Panc1 (cell line): ENCODE measurements around the gene C11orf68. TPM values are rescaled to one million over a fixed set of nuclear protein-coding genes. Genes with fewer than 3 reads are reported as not detected.

Experiments used
- ATAC-seq: fragments of 200-7000 bp; cut with Tn5 transposase; 2 replicates; pipeline ENCODE4 v1.9.1; 2020; ENCODE audit warnings: mild to moderate bottlenecking, moderate library complexity
- BruUV-seq: library from RNA; stranded (reverse); fragments of 400-500 nt; replicated peaks from 2 replicates; lab custom pipeline; 2021; lab: Mats Ljungman, UMichigan
- CTCF ChIA-PET: fragments of 300-600 bp; sonication (Branson Sonifier 250); formaldehyde crosslinking; loops from one replicate; lab custom pipeline; 2022; ENCODE audit warnings: antibody characterized with exemption; lab: Charles Lee
- POLR2A ChIA-PET: fragments of 300-600 bp; sonication (Branson Sonifier 250); formaldehyde crosslinking; loops from one replicate; lab custom pipeline; 2022; ENCODE audit warnings: antibody characterized with exemption; lab: Charles Lee
- DNase-seq: peaks from one replicate; pipeline ENCODE4 v3.0.0-alpha.2; 2010; ENCODE audit warnings: low read depth, low spot score
- H3K27ac ChIP-seq: 2 replicates; pipeline ENCODE4 v1.5.1; 2011; ENCODE audit warnings: mild to moderate bottlenecking, low read length, inconsistent platforms
- H3K27me3 ChIP-seq: fragments of 200-500 bp; sonication (Bioruptor generic); 2 replicates; pipeline ENCODE4 v1.6.0; 2014; ENCODE audit warnings: low read length, inconsistent platforms; ENCODE audit not compliant: control insufficient read depth, insufficient read depth
- H3K36me3 ChIP-seq: fragments of 200-500 bp; sonication (Bioruptor generic); 2 replicates; pipeline ENCODE4 v1.5.1; 2014; ENCODE audit warnings: inconsistent platforms, mild to moderate bottlenecking, low read length, moderate library complexity; ENCODE audit not compliant: control insufficient read depth, insufficient read depth
- H3K4me1 ChIP-seq: 2 replicates; pipeline ENCODE4 v1.5.1; 2011; ENCODE audit warnings: inconsistent platforms, mild to moderate bottlenecking, low read length, moderate library complexity; ENCODE audit not compliant: control insufficient read depth, insufficient read depth
- H3K4me3 ChIP-seq, 2 experiments: 2 replicates each; pipeline ENCODE4 v1.5.1; 2011 to 2012; ENCODE audit warnings: low read depth in 2 of 2, low read length in 2 of 2, mild to moderate bottlenecking in 2 of 2, inconsistent platforms in 1 of 2, moderate library complexity in 1 of 2
- H3K9me3 ChIP-seq: fragments of 200-500 bp; sonication (Bioruptor generic); 2 replicates; pipeline ENCODE4 v1.5.1; 2014; ENCODE audit warnings: low read depth, mild to moderate bottlenecking, inconsistent platforms, low read length, moderate library complexity; ENCODE audit not compliant: control insufficient read depth, insufficient read depth
- POLR2AphosphoS5 ChIP-seq: IDR thresholded peaks from 2 replicates; pipeline ENCODE4 v1.6.1; 2012; ENCODE audit warnings: mild to moderate bottlenecking, low read depth, low read length, moderate library complexity
- SIN3A ChIP-seq: IDR thresholded peaks from 2 replicates; pipeline ENCODE4 v1.6.1; 2012; ENCODE audit warnings: low read depth, mild to moderate bottlenecking, low read length, moderate library complexity, borderline replicate concordance; ENCODE audit not compliant: insufficient read depth
- TCF7L2 ChIP-seq: IDR thresholded peaks from 2 replicates; pipeline ENCODE4 v1.6.1; 2011; ENCODE audit warnings: mild to moderate bottlenecking, low read depth, low read length, inconsistent platforms
- in situ Hi-C: cut with HindIII; loops from 2 replicates; pipeline ENCODE4 v1.10.0; 2016; ENCODE audit warnings: low sequenced_read_pairs, low pct_unique_long_range_greater_than_20kb
- intact Hi-C: fragments of 100-400 bp; cut with micrococcal nuclease; formaldehyde crosslinking; loops from one replicate; pipeline ENCODE4 v1.10.0; 2022; ENCODE audit not compliant: unreplicated experiment
- total RNA-seq: library from RNA; stranded (reverse); gene quantifications from one replicate; pipeline ENCODE4 v1.2.1, GENCODE V29; 2021; ENCODE audit not compliant: unreplicated experiment
- TF ChIP-seq, protein P1 (sequence below), 2 experiments: IDR thresholded peaks; 2 replicates each; pipeline ENCODE4 v1.6.1; 2011 to 2012; ENCODE audit warnings: low read depth in 2 of 2, control low read depth in 1 of 2, low read length in 1 of 2, mild to moderate bottlenecking in 1 of 2, moderate library complexity in 1 of 2; ENCODE audit not compliant: insufficient read depth in 1 of 2
- TF ChIP-seq, protein P2 (sequence below): fragments of 450-650 bp; IDR thresholded peaks from 2 replicates; pipeline ENCODE4 v1.5.1; 2017; ENCODE audit warnings: mild to moderate bottlenecking

C11orf68 gene
- total RNA-seq, 1 experiment from 2014 or later: 84.7 TPM

DNA sequence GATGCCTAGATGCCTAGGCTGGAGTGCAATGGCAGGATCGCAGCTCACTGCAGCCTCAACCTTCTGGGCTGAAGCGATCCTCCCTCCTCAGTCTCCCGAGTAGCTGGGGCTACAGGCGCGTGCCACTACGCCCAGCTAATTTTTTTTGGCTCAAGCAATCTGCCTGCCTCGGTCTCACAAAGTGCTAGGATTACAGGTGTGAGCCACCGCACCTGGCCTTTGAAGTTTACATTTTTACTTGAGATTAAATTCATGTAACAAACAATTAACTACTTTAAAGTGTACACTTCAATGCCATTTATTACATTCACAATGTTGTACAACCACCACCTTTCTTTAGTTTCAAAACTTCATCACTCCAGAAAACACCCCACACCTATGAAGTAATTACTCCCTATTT, 15.1 kb downstream of the C11orf68 start:
- no peaks in the 10 kb centered on the region for H3K36me3 ChIP-seq
- no peaks in the 10 kb centered on the region for H3K27me3 ChIP-seq
- peaks cover 65% of the 10 kb centered on the region for H3K4me1 ChIP-seq
- H3K4me3 ChIP-seq: no peak overlapping the region
- ChIA-PET POLR2A (interaction anchor here (0.6 to 0.7 kb wide), 2 partner anchors 8 to 12 kb away, joined by 3 read pairs; no protein-coding TSS in a partner anchor), CTCF (interaction anchor here (1.0 kb wide), 1 partner anchor 8 kb away, joined by 3 read pairs; no protein-coding TSS in a partner anchor)
- in situ Hi-C loops: no loop called here
- ATAC-seq (peak; percentile 1; the same call in 1 of the 2 replicates), DNase-seq (no peak)
- TF ChIP-seq POLR2AphosphoS5: no peak; the same call in 1 of the 2 replicates
- TF ChIP-seq TCF7L2: peak; percentile 83
- no peaks in the 10 kb centered on the region for H3K9me3 ChIP-seq
- intact Hi-C loops: no loop called here
- no TSS peak for BruUV-seq
- H3K27ac ChIP-seq: peak overlapping the region; percentile 99

DNA sequence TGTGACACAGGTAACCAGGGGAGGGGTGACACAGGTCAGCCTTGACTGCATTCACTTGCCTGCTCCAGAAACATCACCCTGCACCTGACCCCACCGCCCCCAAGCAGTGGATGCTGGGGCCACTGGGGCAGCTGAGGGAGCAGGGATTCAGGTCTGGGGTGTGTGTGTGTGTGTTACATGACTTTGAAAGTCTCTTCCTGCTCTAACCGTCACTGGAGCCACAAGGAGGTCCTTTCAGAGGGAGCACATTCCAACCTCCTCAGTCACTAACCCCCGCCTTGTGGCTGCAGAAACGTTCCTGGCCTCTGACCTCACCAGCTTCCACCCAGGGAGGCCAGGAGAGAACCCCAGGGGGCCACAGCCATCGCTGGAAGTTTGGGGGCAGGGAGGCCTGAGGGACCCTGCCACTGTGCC, 15.8 kb downstream of the C11orf68 start:
- peak; percentile 69 for ATAC-seq
- TF ChIP-seq TCF7L2: no peak
- TF ChIP-seq SIN3A: peak; percentile 83; the same call in 1 of the 2 replicates
- TF ChIP-seq, protein P1, sequence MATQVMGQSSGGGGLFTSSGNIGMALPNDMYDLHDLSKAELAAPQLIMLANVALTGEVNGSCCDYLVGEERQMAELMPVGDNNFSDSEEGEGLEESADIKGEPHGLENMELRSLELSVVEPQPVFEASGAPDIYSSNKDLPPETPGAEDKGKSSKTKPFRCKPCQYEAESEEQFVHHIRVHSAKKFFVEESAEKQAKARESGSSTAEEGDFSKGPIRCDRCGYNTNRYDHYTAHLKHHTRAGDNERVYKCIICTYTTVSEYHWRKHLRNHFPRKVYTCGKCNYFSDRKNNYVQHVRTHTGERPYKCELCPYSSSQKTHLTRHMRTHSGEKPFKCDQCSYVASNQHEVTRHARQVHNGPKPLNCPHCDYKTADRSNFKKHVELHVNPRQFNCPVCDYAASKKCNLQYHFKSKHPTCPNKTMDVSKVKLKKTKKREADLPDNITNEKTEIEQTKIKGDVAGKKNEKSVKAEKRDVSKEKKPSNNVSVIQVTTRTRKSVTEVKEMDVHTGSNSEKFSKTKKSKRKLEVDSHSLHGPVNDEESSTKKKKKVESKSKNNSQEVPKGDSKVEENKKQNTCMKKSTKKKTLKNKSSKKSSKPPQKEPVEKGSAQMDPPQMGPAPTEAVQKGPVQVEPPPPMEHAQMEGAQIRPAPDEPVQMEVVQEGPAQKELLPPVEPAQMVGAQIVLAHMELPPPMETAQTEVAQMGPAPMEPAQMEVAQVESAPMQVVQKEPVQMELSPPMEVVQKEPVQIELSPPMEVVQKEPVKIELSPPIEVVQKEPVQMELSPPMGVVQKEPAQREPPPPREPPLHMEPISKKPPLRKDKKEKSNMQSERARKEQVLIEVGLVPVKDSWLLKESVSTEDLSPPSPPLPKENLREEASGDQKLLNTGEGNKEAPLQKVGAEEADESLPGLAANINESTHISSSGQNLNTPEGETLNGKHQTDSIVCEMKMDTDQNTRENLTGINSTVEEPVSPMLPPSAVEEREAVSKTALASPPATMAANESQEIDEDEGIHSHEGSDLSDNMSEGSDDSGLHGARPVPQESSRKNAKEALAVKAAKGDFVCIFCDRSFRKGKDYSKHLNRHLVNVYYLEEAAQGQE (IDR thresholded peaks at IDR 0.05; ENCODE audit: insufficient read depth in 1 of 2, low read depth in 2 of 2, low read length in 1 of 2): no peak
- peak; percentile 92 for TF ChIP-seq POLR2AphosphoS5
- TF ChIP-seq, protein P2, sequence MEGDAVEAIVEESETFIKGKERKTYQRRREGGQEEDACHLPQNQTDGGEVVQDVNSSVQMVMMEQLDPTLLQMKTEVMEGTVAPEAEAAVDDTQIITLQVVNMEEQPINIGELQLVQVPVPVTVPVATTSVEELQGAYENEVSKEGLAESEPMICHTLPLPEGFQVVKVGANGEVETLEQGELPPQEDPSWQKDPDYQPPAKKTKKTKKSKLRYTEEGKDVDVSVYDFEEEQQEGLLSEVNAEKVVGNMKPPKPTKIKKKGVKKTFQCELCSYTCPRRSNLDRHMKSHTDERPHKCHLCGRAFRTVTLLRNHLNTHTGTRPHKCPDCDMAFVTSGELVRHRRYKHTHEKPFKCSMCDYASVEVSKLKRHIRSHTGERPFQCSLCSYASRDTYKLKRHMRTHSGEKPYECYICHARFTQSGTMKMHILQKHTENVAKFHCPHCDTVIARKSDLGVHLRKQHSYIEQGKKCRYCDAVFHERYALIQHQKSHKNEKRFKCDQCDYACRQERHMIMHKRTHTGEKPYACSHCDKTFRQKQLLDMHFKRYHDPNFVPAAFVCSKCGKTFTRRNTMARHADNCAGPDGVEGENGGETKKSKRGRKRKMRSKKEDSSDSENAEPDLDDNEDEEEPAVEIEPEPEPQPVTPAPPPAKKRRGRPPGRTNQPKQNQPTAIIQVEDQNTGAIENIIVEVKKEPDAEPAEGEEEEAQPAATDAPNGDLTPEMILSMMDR: no peak

DNA sequence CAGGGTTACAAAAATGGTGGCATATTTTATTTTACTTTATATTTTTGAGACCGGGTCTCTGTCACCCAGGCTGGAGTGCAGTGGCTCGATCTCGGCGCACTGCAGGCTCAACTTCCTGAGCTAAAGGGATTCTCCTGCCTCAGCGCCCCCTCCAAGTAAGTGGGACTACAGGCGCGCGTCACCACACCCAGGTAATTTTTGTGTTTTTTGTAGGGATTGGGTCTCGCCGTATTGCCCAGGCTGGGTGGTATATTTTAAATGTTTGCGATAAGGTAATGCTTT, 18.0 kb downstream of the C11orf68 start:
- peak overlapping the region; percentile 99 for H3K27ac ChIP-seq
- ATAC-seq: no peak
- DNase-seq: no peak
- no peaks in the 10 kb centered on the region for H3K27me3 ChIP-seq
- ChIA-PET CTCF (interaction anchor here (0.7 to 1.2 kb wide), 2 partner anchors 12 to 15 kb away, joined by 4 to 11 read pairs; partner anchors contain the start of gene FIBP), POLR2A (interaction anchor here (0.6 to 3.4 kb wide), 10 partner anchors 10 to 1899 kb away, joined by 3 to 35 read pairs (median 3); partner anchors contain the start of genes CCDC85B and FIBP)
- H3K4me1 ChIP-seq: peaks cover 54% of the 10 kb centered on the region
- no peak for TF ChIP-seq POLR2AphosphoS5
- no peak for TF ChIP-seq SIN3A
- TF ChIP-seq, protein P1 (IDR thresholded peaks at IDR 0.05; ENCODE audit: insufficient read depth in 1 of 2, low read depth in 2 of 2, low read length in 1 of 2): no peak
- TF ChIP-seq, protein P2: no peak
- no peak for TF ChIP-seq TCF7L2
- intact Hi-C loops (no loop called here), in situ Hi-C loops (no loop called here)
- TSS peak; percentile 98 for BruUV-seq
- H3K36me3 ChIP-seq: no peaks in the 10 kb centered on the region; the same call in 1 of the 2 replicates
- H3K9me3 ChIP-seq: no peaks in the 10 kb centered on the region
- H3K4me3 ChIP-seq: peak overlapping the region; percentile 61 to 82

More for the DNA sequence above, 15.8 kb downstream of the C11orf68 start:
- ChIA-PET CTCF (interaction anchor here (1.0 kb wide), 1 partner anchor 9 kb away, joined by 3 read pairs; no protein-coding TSS in a partner anchor), POLR2A (interaction anchor here (0.7 to 3.4 kb wide), 2 partner anchors 9 to 14 kb away, joined by 3 to 35 read pairs; no protein-coding TSS in a partner anchor)
- BruUV-seq: no TSS peak
- H3K9me3 ChIP-seq: no peaks in the 10 kb centered on the region
- no peaks in the 10 kb centered on the region; the same call in 1 of the 2 replicates for H3K36me3 ChIP-seq
- H3K27me3 ChIP-seq: no peaks in the 10 kb centered on the region
- intact Hi-C loops: no loop called here
- H3K4me1 ChIP-seq: peaks cover 59% of the 10 kb centered on the region
- DNase-seq: peak; percentile 95
- in situ Hi-C loops: no loop called here
- H3K27ac ChIP-seq: peak overlapping the region; percentile 99
- H3K4me3 ChIP-seq: peak overlapping the region in 1 of 2 experiments; percentile 15; a peak in 2 of 4 replicates
